C4-2B (cell line): ENCODE data around the gene DRGX.

Experiments
- ZFX ChIP-seq: fragments of 450-650 bp; IDR thresholded peaks from 2 replicates; pipeline ENCODE4 v1.6.1; 2017
- TF ChIP-seq, protein P1 (sequence below): fragments of 450-650 bp; conservative IDR thresholded peaks from 2 replicates; pipeline ENCODE4 v1.5.1; 2017; ENCODE audit warnings: mild to moderate bottlenecking

- TF ChIP-seq, protein P1, sequence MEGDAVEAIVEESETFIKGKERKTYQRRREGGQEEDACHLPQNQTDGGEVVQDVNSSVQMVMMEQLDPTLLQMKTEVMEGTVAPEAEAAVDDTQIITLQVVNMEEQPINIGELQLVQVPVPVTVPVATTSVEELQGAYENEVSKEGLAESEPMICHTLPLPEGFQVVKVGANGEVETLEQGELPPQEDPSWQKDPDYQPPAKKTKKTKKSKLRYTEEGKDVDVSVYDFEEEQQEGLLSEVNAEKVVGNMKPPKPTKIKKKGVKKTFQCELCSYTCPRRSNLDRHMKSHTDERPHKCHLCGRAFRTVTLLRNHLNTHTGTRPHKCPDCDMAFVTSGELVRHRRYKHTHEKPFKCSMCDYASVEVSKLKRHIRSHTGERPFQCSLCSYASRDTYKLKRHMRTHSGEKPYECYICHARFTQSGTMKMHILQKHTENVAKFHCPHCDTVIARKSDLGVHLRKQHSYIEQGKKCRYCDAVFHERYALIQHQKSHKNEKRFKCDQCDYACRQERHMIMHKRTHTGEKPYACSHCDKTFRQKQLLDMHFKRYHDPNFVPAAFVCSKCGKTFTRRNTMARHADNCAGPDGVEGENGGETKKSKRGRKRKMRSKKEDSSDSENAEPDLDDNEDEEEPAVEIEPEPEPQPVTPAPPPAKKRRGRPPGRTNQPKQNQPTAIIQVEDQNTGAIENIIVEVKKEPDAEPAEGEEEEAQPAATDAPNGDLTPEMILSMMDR: no peak
- no peak for TF ChIP-seq ZFX
Measured at GRCh38 chr10:49338604-49339003, 57.3 kb downstream of the DRGX start.
